HEK293T (cell line): ENCODE measurements around the gene NPIPA7.
"Not testable (repeated sequence)": the region's sequence is repeated elsewhere in the genome, so short reads cannot be mapped to it uniquely, and the experiment has no call there.

Source experiments
- CTCF ChIA-PET: fragments of 350-600 bp; formaldehyde crosslinking; extraction: SDS; loops from one replicate; lab custom pipeline; 2021; ENCODE audit warnings: antibody characterized with exemption, inconsistent platforms; lab: Yijun Ruan, JAX
- POLR2A ChIA-PET: fragments of 350-600 bp; formaldehyde crosslinking; extraction: SDS; loops from one replicate; lab custom pipeline; 2020; ENCODE audit warnings: antibody characterized with exemption, inconsistent platforms; lab: Yijun Ruan, JAX
- DNase-seq: peaks from one replicate; pipeline ENCODE4 v3.0.0; 2012; ENCODE audit warnings: mixed read lengths; ENCODE audit errors: extremely low spot score

NPIPA7 gene

DNA sequence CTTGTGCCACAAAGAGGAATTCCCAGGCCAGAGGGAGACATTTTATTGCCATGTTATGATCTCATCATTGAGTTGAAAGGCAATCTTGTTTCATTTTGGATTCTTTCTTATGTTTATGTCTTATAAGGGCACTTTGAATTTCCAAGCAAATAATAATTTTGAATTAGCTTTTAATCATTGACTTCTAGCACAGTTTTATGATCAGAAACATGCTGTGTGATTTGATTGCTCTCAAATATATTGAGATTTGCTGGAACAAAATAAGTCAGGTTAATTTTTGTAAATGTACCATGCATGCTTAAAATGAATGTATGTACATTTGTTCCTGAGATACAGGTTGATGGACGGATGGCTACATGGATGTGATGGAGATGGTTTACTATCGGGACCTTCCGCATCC, at the start of gene NPIPA7:
Gene NPIPA7, plus strand, starts transcription at position 301 of the 400 bp plus-strand sequence. CDS start 105 bp downstream, outside the sequence.
- CTCF ChIA-PET, DNase-seq, POLR2A ChIA-PET: not testable (repeated sequence)

DNA sequence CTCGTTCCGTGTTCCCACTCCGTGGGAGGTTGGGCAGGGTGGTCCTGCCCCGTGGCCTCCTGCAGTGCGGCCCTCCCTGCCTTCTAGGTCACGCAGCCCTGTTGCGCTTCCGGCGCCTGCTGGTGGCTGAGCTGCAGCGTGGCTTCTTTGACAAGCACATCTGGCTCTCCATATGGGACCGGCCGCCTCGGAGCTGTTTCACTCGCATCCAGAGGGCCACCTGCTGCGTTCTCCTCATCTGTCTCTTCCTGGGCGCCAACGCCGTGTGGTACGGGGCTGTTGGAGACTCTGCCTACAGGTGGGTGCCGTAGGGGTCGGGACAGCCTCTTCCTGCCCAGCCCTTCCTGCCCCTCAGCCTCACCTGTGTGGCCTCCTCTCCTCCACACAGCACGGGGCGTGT, 47.5 kb upstream of the NPIPA7 start:
- DNase-seq, CTCF ChIA-PET, POLR2A ChIA-PET: not testable (repeated sequence)

DNA sequence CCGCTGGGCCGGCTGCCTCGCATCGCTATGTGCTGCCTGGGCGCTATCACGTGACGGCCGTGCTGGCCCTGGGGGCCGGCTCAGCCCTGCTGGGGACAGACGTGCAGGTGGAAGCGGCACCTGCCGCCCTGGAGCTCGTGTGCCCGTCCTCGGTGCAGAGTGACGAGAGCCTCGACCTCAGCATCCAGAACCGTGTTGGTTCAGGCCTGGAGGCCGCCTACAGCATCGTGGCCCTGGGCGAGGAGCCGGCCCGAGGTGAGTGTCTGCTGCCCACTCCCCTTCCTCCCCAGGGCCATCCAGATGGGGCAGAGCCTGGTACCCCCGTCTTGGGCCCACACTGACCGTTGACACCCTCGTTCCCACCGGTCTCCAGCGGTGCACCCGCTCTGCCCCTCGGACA, 21.4 kb upstream of the NPIPA7 start:
- POLR2A ChIA-PET, CTCF ChIA-PET, DNase-seq: not testable (repeated sequence)

DNA sequence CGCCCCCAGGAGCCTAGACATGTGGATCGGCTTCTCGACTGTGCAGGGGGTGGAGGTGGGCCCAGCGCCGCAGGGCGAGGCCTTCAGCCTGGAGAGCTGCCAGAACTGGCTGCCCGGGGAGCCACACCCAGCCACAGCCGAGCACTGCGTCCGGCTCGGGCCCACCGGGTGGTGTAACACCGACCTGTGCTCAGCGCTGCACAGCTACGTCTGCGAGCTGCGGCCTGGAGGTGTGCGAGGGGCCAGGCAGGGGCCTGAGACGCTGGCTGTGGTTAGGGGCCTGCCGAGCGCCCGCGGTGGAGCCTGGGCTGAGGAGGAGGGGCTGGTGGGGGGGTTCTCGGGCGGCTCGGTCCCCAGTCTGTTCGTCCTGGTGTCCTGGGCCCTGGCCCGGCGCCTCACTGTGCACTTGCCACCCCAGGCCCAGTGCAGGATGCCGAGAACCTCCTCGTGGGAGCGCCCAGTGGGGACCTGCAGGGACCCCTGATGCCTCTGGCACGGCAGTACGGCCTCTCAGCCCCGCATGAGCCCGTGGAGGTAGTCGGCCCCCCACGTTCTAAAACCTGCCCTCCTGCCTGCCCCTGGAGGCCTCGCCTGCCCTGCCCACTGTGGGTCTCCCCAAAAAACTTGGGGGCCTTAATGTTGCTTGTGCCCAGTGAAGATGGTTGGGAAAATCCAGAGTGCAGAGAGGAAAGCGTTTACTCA, 20.2 kb upstream of the NPIPA7 start:
- CTCF ChIA-PET, DNase-seq, POLR2A ChIA-PET: not testable (repeated sequence)

DNA sequence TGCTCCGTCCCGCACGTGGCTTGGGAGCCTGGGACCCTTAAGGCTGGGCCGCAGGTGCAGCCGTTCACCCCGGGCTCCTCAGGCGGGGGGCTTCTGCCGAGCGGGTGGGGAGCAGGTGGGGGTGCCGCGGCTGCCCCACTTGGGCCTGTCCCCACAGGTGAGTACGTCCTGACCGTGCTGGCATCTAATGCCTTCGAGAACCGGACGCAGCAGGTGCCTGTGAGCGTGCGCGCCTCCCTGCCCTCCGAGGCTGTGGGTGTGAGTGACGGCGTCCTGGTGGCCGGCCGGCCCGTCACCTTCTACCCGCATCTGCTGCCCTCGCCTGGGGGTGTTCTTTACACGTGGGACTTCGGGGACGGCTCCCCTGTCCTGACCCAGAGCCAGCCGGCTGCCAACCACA, 15.3 kb upstream of the NPIPA7 start:
- CTCF ChIA-PET, DNase-seq, POLR2A ChIA-PET: not testable (repeated sequence)

DNA sequence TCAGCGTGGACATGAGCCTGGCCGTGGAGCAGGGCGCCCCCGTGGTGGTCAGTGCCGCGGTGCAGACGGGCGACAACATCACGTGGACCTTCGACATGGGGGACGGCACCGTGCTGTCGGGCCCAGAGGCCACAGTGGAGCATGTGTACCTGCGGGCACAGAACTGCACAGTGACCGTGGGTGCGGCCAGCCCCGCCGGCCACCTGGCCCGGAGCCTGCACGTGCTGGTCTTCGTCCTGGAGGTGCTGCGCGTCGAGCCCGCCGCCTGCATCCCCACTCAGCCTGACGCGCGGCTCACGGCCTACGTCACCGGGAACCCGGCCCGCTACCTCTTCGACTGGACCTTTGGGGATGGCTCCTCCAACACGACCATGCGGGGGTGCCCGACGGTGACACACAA, 14.8 kb upstream of the NPIPA7 start:
- POLR2A ChIA-PET, CTCF ChIA-PET: not testable (repeated sequence)

DNA sequence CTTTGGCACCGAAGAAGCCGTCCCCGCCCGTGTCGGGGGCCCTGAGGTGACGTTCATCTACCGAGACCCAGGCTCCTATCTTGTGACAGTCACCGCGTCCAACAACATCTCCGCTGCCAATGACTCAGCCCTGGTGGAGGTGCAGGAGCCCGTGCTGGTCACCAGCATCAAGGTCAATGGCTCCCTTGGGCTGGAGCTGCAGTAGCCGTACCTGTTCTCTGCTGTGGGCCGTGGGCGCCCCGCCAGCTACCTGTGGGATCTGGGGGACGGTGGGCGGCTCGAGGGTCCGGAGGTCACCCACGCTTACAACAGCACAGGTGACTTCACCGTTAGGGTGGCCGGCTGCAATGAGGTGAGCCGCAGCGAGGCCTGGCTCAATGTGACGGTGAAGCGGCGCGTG, 14.2 kb upstream of the NPIPA7 start:
- CTCF ChIA-PET, DNase-seq, POLR2A ChIA-PET: not testable (repeated sequence)

More for the DNA sequence above, 14.8 kb upstream of the NPIPA7 start:
- not testable (repeated sequence) for DNase-seq

DNA sequence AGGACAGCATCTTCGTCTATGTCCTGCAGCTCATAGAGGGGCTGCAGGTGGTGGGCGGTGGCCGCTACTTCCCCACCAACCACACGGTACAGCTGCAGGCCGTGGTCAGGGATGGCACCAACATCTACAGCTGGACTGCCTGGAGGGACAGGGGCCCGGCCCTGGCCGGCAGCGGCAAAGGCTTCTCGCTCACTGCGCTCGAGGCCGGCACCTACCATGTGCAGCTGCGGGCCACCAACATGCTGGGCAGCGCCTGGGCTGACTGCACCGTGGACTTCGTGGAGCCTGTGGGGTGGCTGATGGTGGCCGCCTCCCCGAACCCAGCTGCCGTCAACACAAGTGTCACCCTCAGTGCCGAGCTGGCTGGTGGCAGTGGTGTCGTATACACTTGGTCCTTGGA, 13.6 kb upstream of the NPIPA7 start:
- POLR2A ChIA-PET, DNase-seq, CTCF ChIA-PET: not testable (repeated sequence)

DNA sequence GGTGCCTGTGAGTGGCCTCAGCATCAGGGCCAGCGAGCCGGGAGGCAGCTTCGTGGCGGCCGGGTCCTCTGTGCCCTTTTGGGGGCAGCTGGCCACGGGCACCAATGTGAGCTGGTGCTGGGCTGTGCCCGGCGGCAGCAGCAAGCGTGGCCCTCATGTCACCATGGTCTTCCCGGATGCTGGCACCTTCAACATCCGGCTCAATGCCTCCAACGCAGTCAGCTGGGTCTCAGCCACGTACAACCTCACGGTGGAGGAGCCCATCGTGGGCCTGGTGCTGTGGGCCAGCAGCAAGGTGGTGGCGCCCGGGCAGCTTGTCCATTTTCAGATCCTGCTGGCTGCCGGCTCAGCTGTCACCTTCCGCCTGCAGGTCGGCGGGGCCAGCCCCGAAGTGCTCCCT, 13.1 kb upstream of the NPIPA7 start:
- POLR2A ChIA-PET, DNase-seq, CTCF ChIA-PET: not testable (repeated sequence)

DNA sequence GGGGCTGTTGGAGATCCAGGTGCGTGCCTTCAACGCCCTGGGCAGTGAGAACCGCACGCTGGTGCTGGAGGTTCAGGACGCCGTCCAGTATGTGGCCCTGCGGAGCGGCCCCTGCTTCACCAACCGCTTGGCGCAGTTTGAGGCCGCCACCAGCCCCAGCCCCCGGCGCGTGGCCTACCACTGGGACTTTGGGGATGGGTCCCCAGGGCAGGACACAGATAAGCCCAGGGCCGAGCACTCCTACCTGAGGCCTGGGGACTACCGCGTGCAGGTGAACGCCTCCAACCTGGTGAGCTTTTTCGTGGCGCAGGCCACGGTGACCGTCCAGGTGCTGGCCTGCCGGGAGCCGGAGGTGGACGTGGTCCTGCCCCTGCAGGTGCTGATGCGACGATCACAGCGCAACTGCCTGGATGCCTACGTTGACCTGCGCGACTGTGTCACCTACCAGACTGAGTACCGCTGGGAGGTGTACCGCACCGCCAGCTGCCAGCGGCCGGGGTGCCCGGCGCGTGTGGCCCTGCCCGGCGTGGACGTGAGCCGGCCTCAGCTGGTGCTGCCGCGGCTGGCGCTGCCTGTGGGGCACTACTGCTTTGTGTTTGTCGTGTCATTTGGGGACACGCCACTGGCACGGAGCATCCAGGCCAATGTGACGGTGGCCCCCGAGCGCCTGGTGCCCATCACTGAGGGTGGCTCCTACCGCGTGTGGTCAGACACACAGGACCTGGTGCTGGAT, 12.2 kb upstream of the NPIPA7 start:
- DNase-seq, CTCF ChIA-PET: not testable (repeated sequence)

DNA sequence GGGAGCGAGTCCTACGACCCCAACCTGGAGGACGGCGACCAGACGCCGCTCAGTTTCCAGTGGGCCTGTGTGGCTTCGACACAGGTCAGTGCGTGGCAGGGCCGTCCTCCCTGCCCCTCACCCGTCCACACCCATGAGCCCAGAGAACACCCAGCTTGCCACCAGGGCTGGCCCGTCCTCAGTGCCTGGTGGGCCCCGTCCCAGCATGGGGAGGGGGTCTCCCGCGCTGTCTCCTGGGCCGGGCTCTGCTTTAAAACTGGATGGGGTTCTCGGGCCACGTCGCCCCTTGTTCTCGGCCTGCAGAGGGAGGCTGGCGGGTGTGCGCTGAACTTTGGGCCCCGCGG, 11.7 kb upstream of the NPIPA7 start:
- POLR2A ChIA-PET, CTCF ChIA-PET, DNase-seq: not testable (repeated sequence)

More for the DNA sequence above, 12.2 kb upstream of the NPIPA7 start:
- POLR2A ChIA-PET = not testable (repeated sequence)

DNA sequence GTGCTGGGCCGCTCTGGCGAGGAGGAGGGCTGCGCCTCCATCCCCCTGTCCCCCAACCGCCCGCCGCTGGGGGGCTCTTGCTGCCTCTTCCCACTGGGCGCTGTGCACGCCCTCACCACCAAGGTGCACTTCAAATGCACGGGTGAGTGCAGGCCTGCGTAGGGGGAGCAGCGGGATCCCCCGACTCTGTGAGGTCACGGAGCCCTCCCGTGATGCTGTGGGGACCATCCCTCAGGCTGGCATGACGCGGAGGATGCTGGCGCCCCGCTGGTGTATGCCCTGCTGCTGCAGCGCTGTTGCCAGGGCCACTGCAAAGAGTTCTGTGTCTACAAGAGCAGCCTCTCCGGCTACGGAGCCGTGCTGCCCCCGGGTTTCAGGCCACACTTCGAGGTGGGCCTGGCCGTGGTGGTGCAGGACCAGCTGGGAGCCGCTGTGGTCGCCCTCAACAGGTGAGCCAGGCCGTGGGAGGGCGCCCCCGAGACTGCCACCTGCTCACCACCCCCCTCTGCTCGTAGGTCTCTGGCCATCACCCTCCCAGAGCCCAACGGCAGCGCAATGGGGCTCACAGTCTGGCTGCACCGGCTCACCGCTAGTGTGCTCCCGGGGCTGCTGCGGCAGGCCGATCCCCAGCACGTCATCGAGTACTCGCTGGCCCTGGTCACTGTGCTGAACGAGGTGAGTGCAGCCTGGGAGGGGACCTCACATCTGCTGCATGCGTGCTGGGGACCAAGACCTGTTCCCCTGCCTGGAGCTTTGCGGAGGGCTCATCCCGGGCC, 9.7 kb upstream of the NPIPA7 start:
- CTCF ChIA-PET, POLR2A ChIA-PET, DNase-seq: not testable (repeated sequence)

DNA sequence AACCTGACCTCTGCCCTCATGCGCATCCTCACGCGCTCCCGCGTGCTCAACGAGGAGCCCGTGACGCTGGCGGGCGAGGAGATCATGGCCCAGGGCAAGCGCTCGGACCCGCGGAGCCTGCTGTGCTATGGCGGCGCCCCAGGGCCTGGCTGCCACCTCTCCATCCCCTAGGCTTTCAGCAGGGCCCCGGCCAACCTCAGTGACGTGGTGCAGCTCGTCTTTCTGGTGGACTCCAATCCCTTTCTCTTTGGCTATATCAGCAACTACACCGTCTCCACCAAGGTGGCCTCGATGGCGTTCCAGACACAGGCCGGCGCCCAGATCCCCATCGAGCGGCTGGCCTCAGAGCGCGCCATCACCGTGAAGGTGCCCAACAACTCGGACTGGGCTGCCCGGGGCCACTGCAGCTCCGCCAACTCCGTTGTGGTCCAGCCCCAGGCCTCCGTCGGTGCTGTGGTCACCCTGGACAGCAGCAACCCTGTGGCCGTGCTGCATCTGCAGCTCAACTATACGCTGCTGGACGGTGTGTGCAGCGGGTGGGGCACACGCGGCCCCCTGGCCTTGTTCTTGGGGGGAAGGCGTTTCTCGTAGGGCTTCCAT, 7.7 kb upstream of the NPIPA7 start:
- DNase-seq, POLR2A ChIA-PET, CTCF ChIA-PET: not testable (repeated sequence)

DNA sequence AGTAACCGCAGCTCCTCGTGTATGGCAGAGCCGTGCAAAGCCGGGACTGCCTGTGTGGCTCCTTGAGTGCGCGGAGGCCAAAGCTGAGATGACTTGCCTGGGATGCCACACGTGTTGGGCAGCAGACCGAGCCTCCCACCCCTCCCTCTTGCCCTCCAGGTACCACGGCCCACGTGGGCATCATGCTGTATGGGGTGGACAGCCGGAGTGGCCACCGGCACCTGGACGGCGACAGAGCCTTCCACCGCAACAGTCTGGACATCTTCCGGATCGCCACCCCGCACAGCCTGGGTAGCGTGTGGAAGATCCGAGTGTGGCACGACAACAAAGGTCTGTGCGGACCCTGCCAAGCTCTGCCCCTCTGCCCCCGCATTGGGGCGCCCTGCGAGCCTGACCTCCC, 4.7 kb upstream of the NPIPA7 start:
- CTCF ChIA-PET = not testable (repeated sequence)

DNA sequence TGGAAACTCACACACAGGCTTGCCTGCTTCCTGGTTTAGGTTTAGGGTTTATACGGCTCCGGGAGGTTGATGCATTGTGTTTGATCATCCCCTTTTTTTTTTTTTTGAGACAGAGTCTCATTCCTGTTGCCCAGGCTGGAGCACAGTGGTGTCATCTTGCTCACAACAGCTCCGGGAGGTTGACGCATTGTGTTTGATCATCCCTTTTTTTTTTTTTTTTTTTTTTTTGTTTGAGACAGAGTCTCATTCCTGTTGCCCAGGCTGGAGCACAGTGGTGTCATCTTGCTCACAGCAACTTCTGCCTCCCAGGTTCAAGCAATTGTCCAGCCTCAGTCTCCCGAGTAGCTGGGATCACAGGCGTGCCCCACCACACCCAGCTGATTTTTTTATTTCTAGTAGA, 20.7 kb downstream of the NPIPA7 start:
- POLR2A ChIA-PET, DNase-seq, CTCF ChIA-PET: not testable (repeated sequence)

More for the DNA sequence above, 4.7 kb upstream of the NPIPA7 start:
- DNase-seq, POLR2A ChIA-PET: not testable (repeated sequence)

DNA sequence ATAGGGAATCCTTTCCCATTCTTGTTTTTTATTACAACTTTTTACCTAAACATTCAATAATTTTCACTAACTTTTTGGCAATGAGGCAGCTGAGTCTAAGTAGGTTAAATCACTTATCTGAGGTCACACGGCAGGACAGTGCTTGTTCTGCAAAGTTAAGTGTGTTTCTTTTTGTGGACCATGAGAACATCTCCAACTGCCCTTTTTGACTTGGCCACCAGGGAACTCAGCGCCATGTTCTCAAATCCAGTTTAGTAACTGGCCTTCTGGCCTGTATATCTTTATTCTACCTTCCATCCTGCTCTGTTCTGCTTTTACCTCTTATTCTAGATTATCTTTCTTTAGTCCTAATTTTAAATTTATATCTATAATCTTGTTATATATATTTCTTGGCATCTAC, 23.4 kb downstream of the NPIPA7 start:
- CTCF ChIA-PET = not testable (repeated sequence)

DNA sequence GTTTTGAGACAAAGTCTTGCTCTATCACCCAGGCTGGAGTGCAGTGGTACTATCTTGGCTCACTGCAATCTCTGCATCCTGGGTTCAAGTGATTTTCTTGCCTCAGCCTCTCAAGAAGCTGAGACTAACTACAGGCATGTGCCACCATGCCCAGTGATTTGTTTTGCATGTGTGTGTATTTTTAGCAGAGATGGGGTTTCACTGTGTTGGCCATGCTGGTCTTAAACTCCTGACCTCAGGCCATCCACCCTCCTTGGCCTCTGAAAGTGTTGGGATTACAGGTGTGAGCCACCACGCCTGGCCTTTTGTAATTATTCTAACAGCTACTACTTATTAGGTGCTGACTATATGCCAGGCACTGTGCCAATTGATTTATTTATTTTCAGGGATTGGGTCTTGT, 25.3 kb downstream of the NPIPA7 start:
- DNase-seq, CTCF ChIA-PET, POLR2A ChIA-PET: not testable (repeated sequence)

More for the DNA sequence above, 23.4 kb downstream of the NPIPA7 start:
- DNase-seq, POLR2A ChIA-PET: not testable (repeated sequence)

DNA sequence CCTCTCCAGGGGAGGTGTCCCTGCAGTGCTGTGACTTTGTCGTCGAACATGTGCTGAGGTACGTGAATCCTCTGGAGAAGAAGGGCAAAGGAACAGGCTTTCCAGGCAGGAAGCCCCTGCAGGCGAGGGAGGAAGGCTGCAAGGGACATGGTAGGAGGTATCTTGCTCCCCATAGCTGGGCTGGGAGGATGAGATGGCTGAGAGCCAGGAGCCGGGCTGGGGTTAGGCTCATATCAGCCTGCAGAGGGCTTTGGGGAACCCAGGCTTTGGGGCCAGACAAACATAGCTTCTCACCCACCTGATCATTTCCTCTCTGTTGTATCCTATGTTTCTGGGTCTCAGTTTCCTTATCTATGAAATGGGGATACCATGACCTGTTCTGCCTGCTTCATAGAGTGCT, 26.5 kb downstream of the NPIPA7 start:
- DNase-seq, POLR2A ChIA-PET, CTCF ChIA-PET: not testable (repeated sequence)
